OCI-LY1 (cell line): ENCODE data around the gene NRG2.

Experiments
- H2AFZ ChIP-seq: fragments of 200-600 bp; sonication (generic), shearing (Covaris generic); 2 replicates; pipeline ENCODE4 v1.6.0; 2014; ENCODE audit warnings: antibody characterized with exemption, mild to moderate bottlenecking, low read length
- H3F3A ChIP-seq: fragments of 200-600 bp; sonication (generic), shearing (Covaris generic); 2 replicates; pipeline ENCODE4 v1.6.0; 2014; ENCODE audit warnings: mild to moderate bottlenecking, antibody characterized with exemption, low read length, moderate library complexity; ENCODE audit not compliant: insufficient read depth
- H3K27ac ChIP-seq: fragments of 200-600 bp; sonication (generic); 2 replicates; pipeline ENCODE4 v1.5.1; 2014; ENCODE audit warnings: low read length, mixed run types, mild to moderate bottlenecking, low read depth; ENCODE audit not compliant: poor library complexity, severe bottlenecking
- H3K27me3 ChIP-seq: fragments of 200-600 bp; sonication (generic); 2 replicates; pipeline ENCODE4 v1.6.0; 2014; ENCODE audit warnings: antibody characterized with exemption, mild to moderate bottlenecking, low read length, moderate library complexity; ENCODE audit not compliant: insufficient read depth
- H3K36me3 ChIP-seq: fragments of 200-600 bp; sonication (generic); 2 replicates; pipeline ENCODE4 v1.6.1; 2014; ENCODE audit warnings: mild to moderate bottlenecking, antibody characterized with exemption, low read length, moderate library complexity, mixed read lengths; ENCODE audit not compliant: insufficient read depth
- H3K4me1 ChIP-seq: fragments of 200-600 bp; sonication (generic); 2 replicates; pipeline ENCODE4 v1.5.1; 2014; ENCODE audit warnings: mild to moderate bottlenecking, low read length, moderate library complexity; ENCODE audit not compliant: insufficient read depth, severe bottlenecking
- H3K4me2 ChIP-seq: fragments of 200-600 bp; sonication (generic), shearing (Covaris generic); 2 replicates; pipeline ENCODE4 v1.6.1; 2014; ENCODE audit warnings: low read length
- H3K4me3 ChIP-seq: fragments of 200-600 bp; sonication (generic); 2 replicates; pipeline ENCODE4 v1.5.1; 2014; ENCODE audit warnings: low read length, low read depth, mild to moderate bottlenecking, mixed read lengths; ENCODE audit not compliant: poor library complexity, severe bottlenecking
- H3K79me2 ChIP-seq: fragments of 200-600 bp; shearing (Covaris generic); 2 replicates; pipeline ENCODE4 v1.6.1; 2016; ENCODE audit warnings: mixed run types, low read length, mixed read lengths; ENCODE audit not compliant: insufficient read depth
- H3K9ac ChIP-seq: fragments of 200-600 bp; sonication (generic), shearing (Covaris generic); 2 replicates; pipeline ENCODE4 v1.6.1; 2014; ENCODE audit warnings: mild to moderate bottlenecking, low read length, mixed read lengths
- H3K9me2 ChIP-seq: fragments of 200-600 bp; sonication (generic), shearing (Covaris generic); 2 replicates; pipeline ENCODE4 v1.6.1; 2014; ENCODE audit warnings: low read depth, mild to moderate bottlenecking, low read length, mixed read lengths
- H3K9me3 ChIP-seq: fragments of 200-600 bp; shearing (Covaris generic); 2 replicates; pipeline ENCODE4 v1.6.1; 2014; ENCODE audit warnings: low read length, mixed read lengths
- H4K20me1 ChIP-seq: fragments of 200-600 bp; sonication (generic), shearing (Covaris generic); 2 replicates; pipeline ENCODE4 v1.6.0; 2016; ENCODE audit warnings: mild to moderate bottlenecking, low read length; ENCODE audit not compliant: insufficient read depth
- EZH2 ChIP-seq: fragments of 200-600 bp; sonication (generic), shearing (Covaris generic); IDR thresholded peaks from 2 replicates; pipeline ENCODE4 v1.8.0; 2017; ENCODE audit warnings: borderline replicate concordance, mixed run types, mild to moderate bottlenecking, antibody characterized with exemption, low read length, moderate library complexity, mixed read lengths
- TF ChIP-seq, protein P1 (sequence below): fragments of 200-600 bp; sonication (generic), shearing (Covaris generic); IDR thresholded peaks from 2 replicates; pipeline ENCODE4 v1.5.1; 2017; ENCODE audit warnings: mild to moderate bottlenecking, antibody characterized with exemption, low read length, moderate library complexity, mixed read lengths

The NRG2 gene

DNA sequence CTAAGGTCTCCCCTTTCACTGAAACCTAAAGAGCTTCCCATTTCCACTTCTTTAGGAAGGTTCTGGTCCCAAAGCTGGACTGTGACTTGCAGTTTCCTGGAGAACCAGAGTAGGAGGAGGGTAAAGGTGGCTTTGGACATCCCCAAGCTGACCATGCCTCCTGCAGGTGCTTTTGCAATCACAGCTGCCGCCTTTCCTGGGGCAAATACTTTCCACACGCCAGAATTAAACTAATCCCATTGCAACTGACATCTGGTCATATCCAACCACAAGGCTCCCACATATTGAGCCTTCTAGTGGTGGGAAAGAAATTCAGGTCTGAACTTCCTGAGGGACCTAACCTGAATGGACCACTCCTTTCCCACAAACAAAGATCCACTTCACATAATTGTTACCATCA, 92.7 kb downstream of the NRG2 start:
- no peak overlapping the region for H2AFZ ChIP-seq
- no peaks in the 10 kb centered on the region for H3F3A ChIP-seq
- no peaks in the 10 kb centered on the region for H4K20me1 ChIP-seq
- no peaks in the 10 kb centered on the region for H3K4me1 ChIP-seq
- H3K27ac ChIP-seq: no peak overlapping the region
- H3K79me2 ChIP-seq: no peaks in the 10 kb centered on the region
- no peaks in the 10 kb centered on the region for H3K36me3 ChIP-seq
- TF ChIP-seq, protein P1, sequence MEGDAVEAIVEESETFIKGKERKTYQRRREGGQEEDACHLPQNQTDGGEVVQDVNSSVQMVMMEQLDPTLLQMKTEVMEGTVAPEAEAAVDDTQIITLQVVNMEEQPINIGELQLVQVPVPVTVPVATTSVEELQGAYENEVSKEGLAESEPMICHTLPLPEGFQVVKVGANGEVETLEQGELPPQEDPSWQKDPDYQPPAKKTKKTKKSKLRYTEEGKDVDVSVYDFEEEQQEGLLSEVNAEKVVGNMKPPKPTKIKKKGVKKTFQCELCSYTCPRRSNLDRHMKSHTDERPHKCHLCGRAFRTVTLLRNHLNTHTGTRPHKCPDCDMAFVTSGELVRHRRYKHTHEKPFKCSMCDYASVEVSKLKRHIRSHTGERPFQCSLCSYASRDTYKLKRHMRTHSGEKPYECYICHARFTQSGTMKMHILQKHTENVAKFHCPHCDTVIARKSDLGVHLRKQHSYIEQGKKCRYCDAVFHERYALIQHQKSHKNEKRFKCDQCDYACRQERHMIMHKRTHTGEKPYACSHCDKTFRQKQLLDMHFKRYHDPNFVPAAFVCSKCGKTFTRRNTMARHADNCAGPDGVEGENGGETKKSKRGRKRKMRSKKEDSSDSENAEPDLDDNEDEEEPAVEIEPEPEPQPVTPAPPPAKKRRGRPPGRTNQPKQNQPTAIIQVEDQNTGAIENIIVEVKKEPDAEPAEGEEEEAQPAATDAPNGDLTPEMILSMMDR: no peak
- no peak for TF ChIP-seq EZH2
- no peak overlapping the region for H3K4me3 ChIP-seq
- H3K4me2 ChIP-seq: no peak overlapping the region
- no peaks in the 10 kb centered on the region for H3K27me3 ChIP-seq
- H3K9ac ChIP-seq: no peak overlapping the region
- no peaks in the 10 kb centered on the region; the same call in 1 of the 2 replicates for H3K9me2 ChIP-seq
- no peaks in the 10 kb centered on the region for H3K9me3 ChIP-seq

DNA sequence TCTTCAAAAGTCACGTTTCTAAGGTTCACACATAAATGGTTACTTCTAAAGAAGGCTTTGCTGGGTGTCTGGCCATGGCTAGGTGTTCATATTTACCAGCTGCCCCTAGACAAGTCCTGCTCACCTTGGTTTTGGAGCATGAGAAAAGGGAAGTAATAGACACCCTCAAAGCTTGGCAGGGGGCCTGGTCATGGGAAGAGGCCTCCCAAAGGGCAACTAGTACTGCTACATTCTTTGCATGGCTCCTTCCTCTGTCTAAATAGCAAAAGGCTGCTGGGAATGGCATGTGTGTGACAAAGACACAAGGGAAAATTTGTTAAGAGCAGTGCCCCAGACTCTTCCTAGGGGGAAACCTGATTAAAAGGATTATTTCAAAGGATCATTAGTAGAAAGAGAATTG, 93.4 kb downstream of the NRG2 start:
- Histone ChIP-seq H3K4me1 (no peaks in the 10 kb centered on the region), H3K27ac (no peak overlapping the region), H3K9ac (no peak overlapping the region), H2AFZ (no peak overlapping the region), H4K20me1 (no peaks in the 10 kb centered on the region), H3K4me2 (no peak overlapping the region), H3K4me3 (no peak overlapping the region), H3F3A (no peaks in the 10 kb centered on the region), H3K9me3 (no peaks in the 10 kb centered on the region), H3K9me2 (no peaks in the 10 kb centered on the region; the same call in 1 of the 2 replicates), H3K27me3 (no peaks in the 10 kb centered on the region), H3K79me2 (no peaks in the 10 kb centered on the region), H3K36me3 (no peaks in the 10 kb centered on the region)
- TF ChIP-seq EZH2: no peak
- TF ChIP-seq, protein P1: no peak

DNA sequence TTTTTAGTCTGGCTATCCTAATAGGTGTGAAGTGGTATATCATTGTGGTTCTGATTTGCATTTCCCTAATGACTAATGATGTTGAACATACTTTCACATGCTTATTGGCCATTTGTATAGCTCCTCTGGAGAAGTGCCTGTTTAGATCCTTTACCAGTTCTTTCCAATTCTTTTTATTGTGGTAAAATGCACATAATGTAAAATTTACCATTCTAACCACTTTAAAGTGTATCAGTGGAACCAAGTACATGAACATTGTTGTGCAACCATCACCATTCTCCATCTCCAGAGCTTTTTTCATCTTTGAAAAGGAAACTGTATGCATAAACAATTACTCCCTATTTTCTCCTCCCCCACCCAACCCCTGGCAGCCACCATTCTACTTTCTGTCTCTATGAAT, 95.4 kb downstream of the NRG2 start:
- no peak overlapping the region for H2AFZ ChIP-seq
- H4K20me1 ChIP-seq: no peaks in the 10 kb centered on the region
- no peaks in the 10 kb centered on the region for H3F3A ChIP-seq
- H3K9me2 ChIP-seq: no peaks in the 10 kb centered on the region; the same call in 1 of the 2 replicates
- no peak overlapping the region for H3K4me3 ChIP-seq
- H3K9me3 ChIP-seq: no peaks in the 10 kb centered on the region
- H3K9ac ChIP-seq: no peak overlapping the region
- H3K4me2 ChIP-seq: no peak overlapping the region
- no peak overlapping the region for H3K27ac ChIP-seq
- no peaks in the 10 kb centered on the region for H3K36me3 ChIP-seq
- H3K4me1 ChIP-seq: no peaks in the 10 kb centered on the region
- H3K27me3 ChIP-seq: no peaks in the 10 kb centered on the region
- TF ChIP-seq EZH2: no peak
- TF ChIP-seq, protein P1: no peak
- no peaks in the 10 kb centered on the region for H3K79me2 ChIP-seq
